SU-DHL-6 (cell line): Measurements from ENCODE around the gene GPHN.

Experiments
- EZH2phosphoT487 ChIP-seq: fragments of 200-600 bp; sonication (generic), shearing (Covaris generic); conservative IDR thresholded peaks from 2 replicates; pipeline ENCODE4 v1.6.1; 2018; ENCODE audit warnings: mild to moderate bottlenecking, antibody characterized with exemption, low read length, moderate library complexity, mixed read lengths
- TF ChIP-seq, protein P1 (sequence below): fragments of 200-600 bp; sonication (generic); IDR thresholded peaks from one replicate; pipeline ENCODE4 v1.5.1; 2017; ENCODE audit warnings: antibody characterized with exemption, mild to moderate bottlenecking, low read length, moderate library complexity; ENCODE audit not compliant: insufficient read depth, poor library complexity, severe bottlenecking

DNA sequence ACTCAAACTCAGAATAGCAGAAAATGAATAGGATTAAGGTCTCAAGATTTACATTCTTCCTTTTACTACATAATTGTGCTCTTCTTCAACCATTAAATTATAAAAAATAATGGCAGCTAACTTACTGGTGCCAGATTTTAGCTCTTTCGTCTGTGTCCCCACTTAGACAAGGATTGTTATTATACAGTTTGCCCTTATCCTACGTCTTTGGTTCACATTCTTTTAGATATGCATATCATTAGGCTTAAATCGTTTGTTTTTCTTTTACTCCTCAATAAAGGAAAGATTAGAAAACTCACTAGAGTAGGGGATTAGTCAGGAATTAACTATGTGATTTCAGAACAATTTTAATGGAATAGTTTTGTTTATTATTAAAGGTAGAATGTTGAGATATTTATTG lies 551.6 kb downstream of the GPHN start:
- TF ChIP-seq, protein P1, sequence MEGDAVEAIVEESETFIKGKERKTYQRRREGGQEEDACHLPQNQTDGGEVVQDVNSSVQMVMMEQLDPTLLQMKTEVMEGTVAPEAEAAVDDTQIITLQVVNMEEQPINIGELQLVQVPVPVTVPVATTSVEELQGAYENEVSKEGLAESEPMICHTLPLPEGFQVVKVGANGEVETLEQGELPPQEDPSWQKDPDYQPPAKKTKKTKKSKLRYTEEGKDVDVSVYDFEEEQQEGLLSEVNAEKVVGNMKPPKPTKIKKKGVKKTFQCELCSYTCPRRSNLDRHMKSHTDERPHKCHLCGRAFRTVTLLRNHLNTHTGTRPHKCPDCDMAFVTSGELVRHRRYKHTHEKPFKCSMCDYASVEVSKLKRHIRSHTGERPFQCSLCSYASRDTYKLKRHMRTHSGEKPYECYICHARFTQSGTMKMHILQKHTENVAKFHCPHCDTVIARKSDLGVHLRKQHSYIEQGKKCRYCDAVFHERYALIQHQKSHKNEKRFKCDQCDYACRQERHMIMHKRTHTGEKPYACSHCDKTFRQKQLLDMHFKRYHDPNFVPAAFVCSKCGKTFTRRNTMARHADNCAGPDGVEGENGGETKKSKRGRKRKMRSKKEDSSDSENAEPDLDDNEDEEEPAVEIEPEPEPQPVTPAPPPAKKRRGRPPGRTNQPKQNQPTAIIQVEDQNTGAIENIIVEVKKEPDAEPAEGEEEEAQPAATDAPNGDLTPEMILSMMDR: no peak
- no peak for TF ChIP-seq EZH2phosphoT487
